NK-92 treated with Interleukin-12 subunit alpha and Interleukin-12 subunit beta, amount 100 ng/mL, for 24 hours (cell line): ENCODE measurements around the gene BDKRB2.

ENCODE experiments used
- DNase-seq: peaks from one replicate; lab custom pipeline; 2025; lab: John Stamatoyannopoulos, UW

Gene BDKRB2

DNA sequence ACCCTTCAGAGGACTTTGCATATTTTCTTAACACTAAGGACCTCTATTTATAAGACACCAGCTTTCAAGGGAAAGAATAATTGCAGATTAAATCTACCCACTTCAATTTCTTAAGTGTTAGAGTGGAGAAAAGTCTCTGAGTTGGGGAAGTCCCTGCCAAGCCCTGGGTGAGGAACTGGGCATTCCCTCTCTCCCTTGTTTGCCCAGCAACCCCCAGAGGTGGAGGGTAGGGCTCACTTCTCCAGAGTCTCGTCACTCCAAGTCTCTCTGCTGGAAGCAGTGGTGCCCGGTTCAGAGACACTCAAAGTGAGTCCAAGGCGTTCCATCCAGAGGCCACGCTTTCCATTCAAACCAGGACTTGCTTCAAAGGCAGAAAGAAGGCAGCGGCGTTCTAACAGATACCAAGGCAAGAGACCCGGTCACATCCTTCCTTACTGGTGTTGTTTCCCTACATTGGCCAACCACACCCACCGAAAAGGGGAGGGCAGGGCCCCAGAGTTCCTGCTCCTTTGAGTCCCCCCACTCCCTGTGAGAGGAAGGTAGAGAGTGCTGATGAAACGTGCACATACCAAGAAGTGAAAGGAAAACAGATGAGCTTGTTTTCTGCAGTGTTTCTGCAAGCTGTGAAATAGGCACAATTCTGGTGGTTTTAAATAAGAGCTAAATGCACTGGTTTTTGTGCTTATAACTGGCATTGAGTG is 6.1 kb upstream of the BDKRB2 start:
- DNase-seq, result no peak

DNA sequence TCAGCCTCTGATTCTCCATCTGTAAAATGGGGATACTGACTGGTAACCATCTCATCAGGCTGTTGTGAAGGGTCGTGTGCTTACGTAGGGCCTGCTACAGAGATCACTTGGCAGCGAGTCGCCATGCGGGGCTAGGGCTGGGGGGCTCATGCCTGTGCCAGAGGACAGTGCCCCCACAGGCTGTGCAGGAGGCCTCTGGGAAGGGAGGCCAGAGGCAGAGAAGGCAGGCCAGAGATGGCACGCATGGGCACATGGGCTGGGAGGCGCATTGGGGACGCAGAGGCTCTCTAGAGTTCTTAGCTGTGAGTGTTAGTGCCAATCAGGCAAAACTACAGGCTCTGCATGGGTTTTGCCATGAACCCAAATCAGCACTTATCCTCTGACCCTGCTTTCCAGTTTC is 3.5 kb upstream of the BDKRB2 start:
- no peak for DNase-seq

DNA sequence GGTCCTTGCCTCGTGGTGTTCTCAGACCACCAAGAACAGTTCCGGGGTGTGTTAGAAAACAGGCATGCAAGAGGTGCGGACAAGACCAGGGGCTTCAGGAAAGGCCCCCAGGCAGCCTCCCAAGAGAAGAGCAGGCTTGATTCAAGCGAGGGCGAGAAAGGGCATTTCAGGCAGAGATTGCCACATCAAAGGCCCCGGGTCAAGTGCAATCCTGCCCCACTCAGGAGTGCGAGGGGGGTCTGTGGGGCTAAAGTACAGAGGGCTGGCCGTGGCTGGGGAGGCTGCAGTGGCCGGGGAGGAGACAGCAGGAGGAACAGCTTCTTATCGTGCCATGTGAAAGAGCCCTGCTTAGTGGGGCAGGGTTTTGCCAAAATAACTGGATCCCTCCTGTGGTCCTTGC is 2.7 kb upstream of the BDKRB2 start:
- DNase-seq, result no peak

DNA sequence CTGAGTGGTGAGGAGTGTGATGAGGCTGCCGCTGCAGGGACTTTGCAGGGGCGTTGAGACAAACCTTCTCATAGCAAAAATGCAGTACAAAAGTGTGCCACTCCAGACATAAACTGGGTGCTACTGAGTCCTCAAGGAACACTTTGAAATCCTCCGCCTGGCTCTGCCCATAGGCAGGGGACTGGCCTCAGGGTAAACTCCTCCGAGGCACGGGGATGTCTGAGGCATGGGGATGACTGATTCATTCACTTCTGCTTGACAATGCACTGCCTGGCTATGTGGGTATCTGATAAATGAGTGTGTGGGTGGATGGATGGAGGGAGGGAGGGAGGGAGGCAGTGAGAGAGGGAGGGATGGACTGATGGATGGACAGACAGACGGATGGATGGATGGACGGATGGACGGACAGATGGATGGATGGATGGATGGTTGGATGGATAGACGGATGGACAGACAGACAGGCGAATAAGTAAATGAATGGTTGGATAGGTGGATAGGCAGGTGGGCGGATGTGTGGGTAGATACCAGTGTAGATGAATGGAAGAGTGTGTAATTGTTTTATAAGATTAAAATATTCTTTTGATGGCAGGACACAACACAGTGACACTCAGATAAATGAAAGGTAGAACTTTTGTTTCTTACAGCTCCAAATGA is 2.1 kb upstream of the BDKRB2 start:
- DNase-seq, result no peak

DNA sequence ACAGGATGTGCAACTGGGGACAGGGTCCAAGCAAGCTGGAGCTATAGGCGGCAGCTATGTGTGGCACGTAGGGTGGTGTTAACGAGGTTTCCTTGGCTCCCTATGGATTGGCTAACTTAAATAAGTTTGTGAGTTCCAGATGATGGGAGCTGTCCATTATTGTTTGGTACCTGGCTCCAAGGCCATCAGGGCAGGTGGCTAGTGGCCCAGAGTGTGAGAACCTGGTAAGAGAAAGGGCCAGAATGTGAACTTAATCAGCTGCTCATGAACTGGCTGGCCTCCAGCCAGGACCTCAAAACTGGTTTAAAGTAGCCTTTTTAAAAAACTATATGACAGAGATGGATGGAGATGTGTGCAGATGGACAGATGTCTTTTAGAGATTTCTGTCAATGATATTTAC is 1.5 kb upstream of the BDKRB2 start:
- no peak for DNase-seq

DNA sequence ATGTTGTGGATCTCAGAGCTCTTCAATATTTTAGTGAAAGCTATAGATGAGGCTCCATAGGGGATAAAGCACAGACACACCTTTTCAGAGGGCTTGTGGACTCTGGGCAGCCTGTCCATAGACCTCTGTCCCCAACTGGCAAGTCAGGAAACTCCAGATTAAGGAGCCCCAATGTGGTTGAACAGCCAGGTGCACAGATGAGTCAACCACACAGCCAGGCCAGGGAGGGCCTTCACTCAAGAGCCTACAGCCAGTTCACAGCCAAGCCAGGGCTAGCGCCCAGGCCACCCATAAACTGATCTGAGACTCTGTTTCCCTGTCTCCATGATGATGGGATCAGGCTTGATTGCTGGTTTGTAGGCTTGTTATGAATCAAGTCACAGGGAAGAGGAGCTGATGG is 1.0 kb upstream of the BDKRB2 start:
- no peak for DNase-seq

DNA sequence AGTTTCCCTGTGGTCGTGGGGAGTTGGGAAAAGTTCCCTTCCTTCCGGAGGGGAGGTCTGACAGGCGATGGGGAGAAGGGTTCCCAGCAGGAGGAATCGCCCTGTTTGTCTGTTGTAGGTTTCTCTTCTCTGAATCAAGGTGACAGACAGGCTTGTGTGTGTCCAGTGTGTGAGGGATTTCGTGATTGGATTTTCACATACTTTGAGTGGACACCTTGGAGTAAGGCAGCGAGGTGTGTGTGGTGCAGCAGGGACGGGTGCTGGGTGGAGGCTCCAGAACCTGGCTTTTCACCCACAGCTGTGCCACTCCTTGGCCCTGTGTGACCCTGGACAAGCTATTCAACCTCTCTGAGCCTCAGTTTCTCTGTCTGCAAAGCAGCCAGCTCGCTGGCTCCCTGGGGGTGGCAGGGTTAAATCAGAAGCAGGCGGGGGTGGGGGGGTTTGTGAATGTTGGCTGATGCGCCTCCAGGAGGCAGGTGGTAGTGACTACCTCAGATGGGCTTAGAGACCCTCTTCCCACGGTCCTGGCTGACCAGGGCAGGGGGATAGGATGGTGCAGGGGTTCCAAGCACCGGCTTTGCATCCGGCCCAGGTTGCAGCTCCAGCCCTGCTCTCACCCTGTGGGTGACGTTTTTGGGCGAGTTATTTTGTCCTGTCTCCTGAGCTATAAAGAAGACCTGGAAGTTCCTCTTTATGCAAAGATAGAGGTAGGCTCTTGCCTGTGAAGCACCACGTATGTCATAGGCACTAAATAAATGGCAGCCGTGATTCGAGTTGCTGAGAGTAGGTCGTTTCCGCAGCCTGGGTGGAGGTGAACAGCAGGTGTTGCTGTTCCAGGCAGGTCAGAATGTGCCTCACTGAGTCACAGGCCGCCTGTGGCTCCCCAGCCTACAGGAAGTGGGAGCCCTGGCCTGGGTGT is 679 bp downstream of the BDKRB2 start:
- DNase-seq, result no peak

DNA sequence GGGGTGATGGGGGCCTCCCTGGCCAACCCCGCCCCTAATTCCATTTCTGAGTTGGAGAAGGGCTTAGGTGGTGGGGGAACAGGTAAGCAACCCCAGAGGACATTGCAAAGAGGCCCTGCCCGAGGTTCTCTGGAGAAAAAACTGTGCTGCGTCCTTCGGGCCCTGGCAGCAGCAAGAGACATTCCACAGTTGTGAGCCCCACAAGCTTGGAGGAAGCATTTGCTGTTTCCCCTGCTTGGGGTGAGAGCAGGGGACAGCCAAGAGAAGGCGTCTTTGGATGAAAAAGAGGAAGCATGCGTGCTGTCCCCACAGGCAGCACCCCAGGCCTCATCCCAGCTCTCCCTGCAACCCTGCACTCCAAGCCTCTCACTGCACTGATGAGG is 1.3 kb downstream of the BDKRB2 start:
- no peak for DNase-seq

DNA sequence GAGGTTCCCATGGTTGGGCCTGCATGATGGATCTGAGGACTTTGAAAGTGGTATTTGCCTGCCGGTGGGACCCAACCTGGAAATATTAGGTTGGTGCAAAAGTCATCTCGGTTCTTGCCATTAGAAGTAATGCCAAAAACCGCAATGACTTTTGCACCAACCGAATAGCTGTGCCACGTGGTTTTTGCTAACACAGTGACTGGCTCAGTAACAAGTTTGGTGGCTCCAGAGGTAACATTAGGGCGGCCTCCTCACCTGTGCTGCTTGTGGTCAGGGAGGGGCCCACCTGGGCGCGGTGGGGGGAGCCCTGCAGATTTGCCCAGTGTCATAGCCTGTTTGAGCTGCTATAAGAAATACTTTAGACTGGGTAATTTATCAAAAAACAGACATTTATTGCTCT is 1.8 kb downstream of the BDKRB2 start:
- no peak for DNase-seq

DNA sequence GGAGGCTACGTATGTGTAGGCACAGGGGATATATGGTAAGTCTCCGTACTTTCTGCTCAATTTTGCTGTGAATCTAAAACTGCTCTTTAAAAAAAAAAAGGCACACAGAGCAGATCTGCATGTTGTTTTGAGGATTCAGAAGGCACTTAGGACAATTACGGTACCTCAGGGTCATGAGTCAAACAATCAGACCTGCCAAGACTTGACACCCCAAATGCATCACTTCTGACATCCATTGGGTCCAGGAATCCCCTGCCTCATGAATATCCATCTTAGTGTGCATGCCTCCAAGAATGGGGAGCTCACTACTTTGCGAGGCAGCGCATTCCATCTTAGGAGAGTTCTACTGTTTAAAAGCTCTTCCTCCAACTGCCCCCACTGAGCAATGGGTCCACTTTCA is 3.0 kb downstream of the BDKRB2 start:
- DNase-seq, result no peak

DNA sequence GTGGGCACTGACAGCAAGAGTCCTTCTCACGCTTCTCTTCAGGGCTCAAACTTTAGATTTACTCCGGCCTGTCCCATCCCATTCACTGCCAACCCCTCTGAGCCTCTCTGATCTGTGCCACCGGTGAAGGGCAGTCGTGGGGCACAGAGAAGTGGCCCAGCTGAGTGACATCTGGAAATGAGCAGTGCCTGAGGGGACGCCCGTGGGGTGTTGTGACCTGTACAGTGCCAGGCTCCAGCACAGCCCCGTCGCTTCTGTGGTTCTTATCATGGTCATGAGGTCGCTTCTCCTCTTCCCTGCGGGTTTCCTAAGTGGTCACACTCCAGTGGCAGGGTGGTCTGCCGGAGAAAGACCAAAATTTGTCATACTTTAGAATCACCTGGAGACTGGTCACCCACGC is 4.1 kb downstream of the BDKRB2 start:
- DNase-seq, result no peak

DNA sequence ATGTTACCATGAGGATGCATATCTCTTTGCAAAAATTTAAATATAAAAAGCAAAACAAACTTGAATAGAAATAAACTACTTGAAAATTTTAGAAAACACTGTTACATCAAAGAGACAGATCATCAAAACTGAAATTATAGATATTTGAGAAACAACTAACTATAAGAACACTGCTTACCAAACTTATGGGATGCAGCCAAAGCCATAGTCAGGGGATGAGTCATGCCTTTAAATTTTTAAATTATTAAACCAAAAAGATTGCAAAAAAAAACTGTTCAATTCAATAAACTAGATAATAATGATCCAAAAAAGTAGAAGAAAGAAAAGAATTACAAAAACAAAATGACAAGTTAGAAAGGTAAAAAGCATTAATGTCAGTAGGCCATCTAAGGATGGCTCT is 7.5 kb downstream of the BDKRB2 start:
- no peak for DNase-seq

DNA sequence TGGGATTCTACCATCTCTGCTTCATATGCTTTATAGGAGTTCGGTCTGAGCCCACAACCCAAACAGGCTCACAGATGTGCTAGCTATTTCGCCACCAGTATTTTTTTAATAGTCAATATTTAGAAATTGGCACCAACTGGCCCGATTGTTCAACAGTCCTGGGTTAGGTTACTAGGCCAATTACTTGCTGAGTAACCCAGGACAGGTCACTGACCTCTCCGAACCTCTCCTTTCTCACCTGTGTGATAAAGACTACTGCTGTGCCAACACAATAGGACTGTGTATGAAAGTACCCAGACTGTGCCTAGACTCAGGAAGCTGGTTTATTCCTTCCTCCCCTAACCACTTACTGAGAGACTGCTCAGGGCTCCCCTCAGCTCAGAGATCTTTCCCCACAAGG is 8.3 kb downstream of the BDKRB2 start:
- DNase-seq, result no peak

DNA sequence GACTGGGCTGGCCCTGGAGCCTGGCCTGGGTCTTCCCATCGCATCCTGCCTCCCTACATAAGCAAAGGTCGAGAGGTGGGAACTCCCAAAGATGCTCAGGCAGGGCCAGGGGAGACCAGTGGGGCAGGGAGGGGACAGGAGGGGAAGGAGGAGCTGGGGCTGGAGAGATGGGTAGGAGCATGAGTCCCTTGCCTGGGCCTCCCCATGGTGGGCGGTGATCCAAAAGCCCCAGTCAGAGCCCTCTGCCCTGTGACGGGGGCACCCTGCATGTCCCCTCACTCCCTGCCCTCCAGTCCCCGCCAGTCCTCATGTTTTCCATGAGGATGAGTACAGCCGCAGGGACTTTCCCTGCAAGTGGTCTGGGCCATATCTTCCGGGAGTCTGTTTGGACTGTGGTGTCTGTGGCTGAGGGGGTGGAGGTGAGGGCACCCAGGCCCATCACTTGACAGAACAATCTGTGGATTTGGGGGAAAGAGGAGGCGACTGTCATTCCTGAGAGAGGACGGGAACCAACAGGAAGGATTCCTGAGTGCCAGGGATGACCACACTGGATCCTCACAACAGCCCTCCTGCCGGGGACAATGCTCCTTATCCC is 9.3 kb downstream of the BDKRB2 start:
- no peak for DNase-seq

DNA sequence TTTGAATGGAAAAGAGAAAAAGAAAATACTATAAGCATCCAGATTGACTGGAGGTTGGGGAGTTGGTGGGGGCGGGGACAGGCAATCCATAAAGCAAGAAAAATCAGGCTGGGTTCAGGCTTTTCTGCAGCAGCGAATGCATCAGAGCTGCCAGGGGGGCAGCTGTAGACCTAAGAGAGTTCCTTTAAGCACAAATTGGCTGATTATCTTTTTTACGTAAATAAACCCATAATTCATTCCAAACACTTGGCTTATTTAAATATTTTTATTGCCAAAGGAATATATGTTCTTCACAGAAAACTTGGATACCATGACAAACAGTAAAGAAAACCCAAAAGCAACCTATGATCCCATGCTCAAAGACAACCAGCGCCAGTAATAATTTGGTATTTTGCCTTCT is 10.2 kb downstream of the BDKRB2 start:
- no peak for DNase-seq

DNA sequence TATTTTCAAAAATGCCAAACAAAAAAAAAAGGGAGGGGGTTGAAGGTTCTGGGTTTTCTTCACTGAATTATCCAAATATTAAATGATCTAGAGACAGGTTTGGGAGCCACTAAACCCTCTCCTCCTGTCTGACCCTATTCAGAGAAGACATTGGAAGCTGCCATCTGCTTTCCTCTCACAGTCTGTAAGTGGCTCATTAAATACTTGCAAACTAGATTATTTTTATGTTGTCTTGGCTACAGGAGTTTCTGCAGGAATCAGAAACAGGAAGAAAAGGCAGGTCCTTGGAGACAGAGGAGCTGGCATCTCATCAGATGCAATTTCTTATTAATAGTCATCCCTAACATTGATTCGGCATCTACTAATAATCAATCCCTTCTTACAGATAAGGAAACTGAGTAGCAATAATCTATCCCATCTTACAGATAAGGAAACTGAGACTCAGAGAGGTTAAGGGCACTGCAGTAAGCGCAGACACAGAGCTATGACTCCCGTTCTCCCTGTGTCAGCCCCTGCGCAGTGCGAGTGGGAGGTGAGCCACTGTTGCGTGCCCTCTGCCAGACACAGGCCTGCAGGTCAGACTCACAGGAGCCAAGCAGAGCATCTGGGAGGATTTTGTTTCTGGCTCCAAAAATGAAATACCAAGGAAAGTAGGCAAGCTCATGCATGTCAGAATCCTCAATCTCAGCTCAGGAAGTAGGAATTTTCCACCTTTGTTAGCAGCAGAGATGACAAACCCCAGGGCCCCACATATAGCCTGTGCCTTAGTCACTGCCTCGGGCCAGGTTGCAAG is 11.0 kb downstream of the BDKRB2 start:
- DNase-seq, result no peak

DNA sequence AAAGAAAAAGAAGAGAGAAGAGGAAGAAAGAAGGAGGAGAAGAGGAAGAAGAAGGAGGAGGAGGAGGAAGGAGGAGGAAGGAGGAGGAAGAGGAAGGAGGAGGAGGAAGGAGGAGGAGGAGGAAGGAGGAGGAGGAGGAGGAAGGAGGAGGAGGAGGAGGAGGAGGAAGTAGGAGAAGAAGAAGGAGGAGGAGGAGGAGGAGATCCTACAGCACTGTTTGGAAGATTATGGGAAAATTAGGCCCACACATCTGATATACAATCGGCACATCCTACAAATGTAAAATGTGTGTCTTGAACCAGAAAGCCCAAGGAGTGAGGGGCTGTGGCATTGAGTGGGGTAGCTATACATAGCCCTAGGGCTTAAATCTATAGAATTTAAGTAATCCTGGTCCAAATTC is 12.0 kb downstream of the BDKRB2 start:
- DNase-seq, result no peak

DNA sequence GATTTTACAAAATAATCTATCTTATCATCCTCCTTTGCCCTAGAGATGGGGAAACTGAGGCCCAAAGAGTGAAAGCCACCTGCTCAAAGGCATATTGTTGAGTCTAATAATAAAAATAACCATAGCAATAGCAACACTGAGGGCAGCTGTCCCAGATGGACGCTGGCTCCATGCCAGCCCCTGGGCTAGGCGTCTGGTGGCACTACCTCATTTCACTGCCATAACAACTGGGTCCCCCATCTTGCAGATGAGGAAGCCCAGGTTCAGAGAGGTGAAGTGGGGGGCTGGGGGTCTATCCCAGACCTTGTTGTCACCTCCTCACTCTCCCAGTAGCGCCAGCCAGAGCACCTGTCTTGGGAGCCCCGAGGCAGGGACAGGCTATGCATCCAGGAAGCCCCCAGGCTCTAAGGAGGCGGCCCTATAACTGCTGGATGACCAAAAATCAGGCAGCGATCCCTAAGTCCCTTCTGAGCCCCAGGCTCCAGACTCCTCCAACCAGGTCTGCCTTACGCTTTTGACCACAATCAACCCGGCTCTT is 12.8 kb downstream of the BDKRB2 start:
- DNase-seq, result no peak

DNA sequence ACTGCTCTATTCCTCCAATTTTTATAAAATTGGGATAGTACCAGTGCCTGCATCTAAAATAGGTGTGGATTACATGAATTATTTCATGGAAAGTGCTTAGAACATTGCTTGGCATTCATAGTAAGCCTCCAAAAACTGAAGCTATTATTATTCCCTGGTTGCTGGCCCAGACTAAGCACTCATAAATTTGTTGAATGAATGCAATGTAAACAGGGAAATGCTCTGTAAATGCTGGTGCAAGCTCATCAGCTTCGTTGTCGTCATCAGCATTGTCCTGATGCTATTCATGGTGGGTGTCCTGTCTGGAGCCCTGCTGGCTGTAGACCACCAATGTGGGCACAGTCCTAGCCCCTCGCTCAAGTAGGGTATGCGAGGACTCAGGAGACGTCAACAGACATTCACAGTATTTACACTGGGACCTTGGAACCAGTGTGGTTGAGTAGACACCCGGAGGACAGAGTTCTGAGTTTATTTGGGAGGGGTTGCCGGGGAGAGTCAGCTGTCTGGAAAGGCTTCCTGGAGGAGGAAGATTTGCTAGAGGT is 16.5 kb downstream of the BDKRB2 start:
- no peak for DNase-seq

DNA sequence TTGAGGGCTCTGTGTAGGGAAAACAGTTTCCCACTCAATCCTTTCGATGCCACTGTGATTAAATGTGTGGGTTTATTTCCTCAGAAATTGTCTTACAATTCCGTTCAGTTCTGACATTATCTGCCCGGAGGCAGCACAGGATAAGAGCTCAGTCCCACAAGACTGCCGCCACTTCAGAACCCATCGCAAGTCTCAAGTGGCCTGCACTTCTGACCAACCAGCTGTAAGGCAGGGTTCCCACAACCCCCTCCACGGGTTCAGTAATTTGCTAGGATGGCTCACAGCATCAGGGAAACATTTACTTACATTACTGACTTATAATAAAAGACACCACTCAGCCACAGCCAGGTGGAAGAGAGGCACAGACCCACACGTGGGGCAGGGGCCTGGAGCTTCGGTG is 17.2 kb downstream of the BDKRB2 start:
- no peak for DNase-seq

DNA sequence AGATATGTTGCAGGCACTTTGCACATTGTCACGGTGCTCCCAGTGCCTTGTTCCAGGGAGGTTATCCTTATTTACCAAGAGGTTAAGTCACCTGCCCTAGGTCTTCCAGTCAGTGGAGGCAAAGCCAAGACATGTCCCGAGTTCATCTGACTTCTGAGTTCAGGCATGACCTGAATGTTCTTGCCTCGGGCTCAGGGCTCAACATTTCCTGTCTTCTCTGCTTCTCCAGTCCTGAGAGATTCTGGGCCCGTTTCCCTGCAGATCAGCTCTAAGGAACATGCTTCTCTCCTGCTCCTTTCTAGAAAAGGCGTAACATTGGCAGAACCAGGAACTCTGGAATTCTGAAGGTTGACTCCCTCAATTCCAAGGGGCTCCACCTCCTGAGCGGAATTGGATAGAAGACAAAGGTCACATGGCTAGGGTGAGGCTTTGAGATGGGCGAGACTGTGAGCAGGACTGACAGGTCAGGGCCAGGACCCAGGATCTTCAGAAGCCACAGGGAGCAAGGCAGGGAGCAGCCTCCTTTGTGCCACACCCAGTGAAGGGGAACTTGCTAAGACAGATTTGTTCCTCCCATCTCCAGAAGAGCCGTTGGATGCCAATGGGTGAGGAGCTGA is 19.9 kb downstream of the BDKRB2 start:
- no peak for DNase-seq
